HL-60 (cell line): ENCODE measurements around the gene DENND4C.

ENCODE experiments used
- DNase-seq, 2 experiments: peaks; one replicate each; pipeline ENCODE4 v3.0.0-alpha.2; 2010 to 2020; ENCODE audit warnings: low read depth in 1 of 2, low spot score in 1 of 2
- H3K27ac ChIP-seq: fragments of 250-450 bp; sonication (Bioruptor Pico); replicated peaks from 2 replicates; pipeline ENCODE4 v1.5.1; 2020; ENCODE audit warnings: mild to moderate bottlenecking, moderate library complexity
- H3K27me3 ChIP-seq: fragments of 250-450 bp; sonication (Bioruptor Pico); 2 replicates; pipeline ENCODE4 v1.5.1; 2021; ENCODE audit warnings: mild to moderate bottlenecking, moderate library complexity; ENCODE audit not compliant: insufficient read depth, poor library complexity, severe bottlenecking
- H3K4me3 ChIP-seq: replicated peaks from 2 replicates; pipeline ENCODE4 v1.5.1; 2011; ENCODE audit warnings: mild to moderate bottlenecking, control low read depth, low read length; ENCODE audit not compliant: insufficient read depth
- CTCF ChIP-seq: IDR thresholded peaks from one replicate; pipeline ENCODE4 v1.5.1; 2011; ENCODE audit warnings: low read length, control low read depth, inconsistent platforms; ENCODE audit not compliant: insufficient read depth
- GABPA ChIP-seq: IDR thresholded peaks from 2 replicates; pipeline ENCODE4 v1.6.1; 2012; ENCODE audit warnings: low read depth
- POLR2AphosphoS5 ChIP-seq: IDR thresholded peaks from 2 replicates; pipeline ENCODE4 v1.6.1; 2012; ENCODE audit warnings: low read depth
- REST ChIP-seq: IDR thresholded peaks from 2 replicates; pipeline ENCODE4 v1.6.1; 2012; ENCODE audit warnings: low read depth; ENCODE audit not compliant: insufficient replicate concordance
- SPI1 ChIP-seq: IDR thresholded peaks from 2 replicates; pipeline ENCODE4 v1.6.1; 2012; ENCODE audit warnings: low read depth, mild to moderate bottlenecking, borderline replicate concordance

The DENND4C gene

DNA sequence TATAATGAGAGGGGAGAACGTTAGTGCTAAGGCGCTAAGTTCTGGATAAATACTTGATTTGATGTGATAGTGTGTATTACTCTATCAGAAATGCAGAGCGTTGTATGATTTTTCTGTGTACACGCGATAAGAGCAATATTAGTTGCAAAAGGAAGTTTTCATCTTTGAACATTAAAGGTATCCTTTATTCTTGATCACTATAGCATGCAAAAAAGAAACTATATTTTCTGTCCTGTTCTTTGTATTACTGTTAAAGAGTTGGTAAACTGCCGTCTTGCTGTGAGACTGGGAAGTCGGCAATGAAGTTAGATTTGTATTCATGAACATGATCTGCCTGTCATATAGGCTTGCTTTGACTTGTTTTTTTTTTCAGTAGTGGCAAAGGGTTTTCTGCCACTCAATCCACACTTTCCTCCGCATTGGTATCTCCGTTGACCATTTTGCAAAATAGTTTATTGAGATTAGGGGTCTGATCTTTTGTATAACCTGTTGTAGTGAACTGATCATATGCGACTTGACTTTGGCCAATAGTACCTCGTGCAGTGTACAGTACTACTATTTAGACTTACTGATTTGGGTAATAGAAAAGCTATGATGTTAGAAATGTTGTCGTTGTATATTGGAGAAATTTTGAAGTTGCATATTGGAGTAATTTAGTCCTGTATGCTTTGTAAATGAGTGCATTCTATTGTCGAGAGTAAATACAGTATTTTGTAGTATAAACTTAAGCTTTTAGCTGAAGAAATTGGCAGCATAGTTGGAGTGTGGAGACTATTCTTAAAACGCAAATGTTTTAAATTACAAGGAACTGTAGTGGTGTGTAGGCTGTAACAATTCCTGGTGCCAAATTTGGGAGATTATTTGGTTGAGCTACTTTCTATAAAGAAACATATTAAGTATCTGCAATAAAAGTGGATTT is 1.7 kb downstream of the DENND4C start:
- no peak for DNase-seq
- no peak overlapping the region for H3K27ac ChIP-seq
- H3K27me3 ChIP-seq = no peaks in the 10 kb centered on the region
- TF ChIP-seq CTCF = no peak
- peak overlapping the region; percentile 70 for H3K4me3 ChIP-seq

DNA sequence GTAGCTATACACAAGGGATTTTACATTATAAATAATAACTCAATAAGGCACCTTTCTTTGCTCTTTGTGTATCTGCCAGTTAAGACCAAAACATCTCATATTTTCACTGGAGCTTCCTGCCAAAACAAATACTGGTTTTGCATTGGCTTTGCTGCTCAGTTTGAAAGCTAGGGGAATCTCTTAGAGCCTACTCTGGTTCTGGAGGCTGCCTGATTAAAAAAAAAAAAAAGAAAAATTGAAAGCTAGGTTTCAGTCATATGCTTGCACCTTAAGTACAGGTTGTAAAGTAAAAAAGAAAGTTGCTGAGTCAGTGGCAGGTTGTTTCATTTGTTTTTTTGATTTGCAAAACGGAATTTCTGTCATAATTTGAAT is 2.3 kb downstream of the DENND4C start:
- no peak overlapping the region for H3K4me3 ChIP-seq
- TF ChIP-seq CTCF (no peak), SPI1 (no peak), POLR2AphosphoS5 (no peak), GABPA (no peak), REST (no peak)
- no peak overlapping the region for H3K27ac ChIP-seq
- H3K27me3 ChIP-seq = no peaks in the 10 kb centered on the region
- DNase-seq = no peak

GRCh38 chr9:19233344-19233743 is 2.9 kb downstream of the DENND4C start:
- DNase-seq = no peak
- no peak overlapping the region for H3K27ac ChIP-seq
- H3K27me3 ChIP-seq = no peaks in the 10 kb centered on the region
- H3K4me3 ChIP-seq = no peak overlapping the region
- TF ChIP-seq SPI1 = no peak

DNA sequence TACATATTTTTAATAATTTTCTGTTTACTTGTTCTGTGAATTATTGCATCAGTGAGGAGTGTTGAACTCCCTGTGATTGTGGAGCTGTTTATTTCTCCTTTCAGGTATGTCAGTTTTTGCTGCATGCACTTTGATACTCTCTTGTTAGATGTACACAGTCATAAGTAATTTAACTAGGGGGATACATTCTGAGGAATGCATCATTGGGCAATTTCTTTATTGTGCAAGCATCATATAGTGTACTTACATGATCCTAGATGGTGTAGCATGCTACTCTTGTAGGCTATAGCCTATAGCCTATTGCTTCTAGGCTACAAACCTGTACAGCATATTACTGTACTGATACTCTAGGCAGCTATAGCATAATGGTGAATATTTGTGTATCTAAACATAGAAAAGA is 9.5 kb downstream of the DENND4C start:
- Histone ChIP-seq H3K27ac (no peak overlapping the region), H3K27me3 (no peaks in the 10 kb centered on the region), H3K4me3 (no peak overlapping the region)
- no peak for DNase-seq
- no peak for TF ChIP-seq GABPA
- TF ChIP-seq SPI1 = no peak
- no peak for TF ChIP-seq REST
- TF ChIP-seq CTCF = no peak
- no peak for TF ChIP-seq POLR2AphosphoS5
